Measurements from ENCODE around the gene DPH3. TPM values are rescaled to one million over a fixed set of nuclear protein-coding genes. Genes with fewer than 3 reads are reported as not detected.

DPH3 gene
- total RNA-seq, 4 donors from 2014 or later: 17.8 to 33.8 (median 24.3) TPM

GRCh38 chr3:16231983-16232382 lies 32.8 kb downstream of the DPH3 start:
- H3K9me3 ChIP-seq: no peaks in the 10 kb centered on the region
- DNase-seq: no peak
- H3K4me1 ChIP-seq: no peaks in the 10 kb centered on the region
- no peaks in the 10 kb centered on the region for H3K36me3 ChIP-seq
- TF ChIP-seq POLR2A (IDR thresholded peaks at IDR 0.05) (no peak), CTCF (IDR thresholded peaks at IDR 0.05) (no peak)
- no peaks in the 10 kb centered on the region for H3K27me3 ChIP-seq
- H3K27ac ChIP-seq: no peak overlapping the region
- no peak overlapping the region for H3K4me3 ChIP-seq

GRCh38 chr3:16229681-16230080 lies 35.1 kb downstream of the DPH3 start:
- Histone ChIP-seq H3K4me3 (no peak overlapping the region), H3K4me1 (no peaks in the 10 kb centered on the region), H3K27me3 (no peaks in the 10 kb centered on the region), H3K36me3 (no peaks in the 10 kb centered on the region), H3K9me3 (no peaks in the 10 kb centered on the region), H3K27ac (no peak overlapping the region)
- no peak for TF ChIP-seq CTCF (IDR thresholded peaks at IDR 0.05)
- no peak for DNase-seq

GRCh38 chr3:16227566-16227965 lies 37.2 kb downstream of the DPH3 start:
- H3K27ac ChIP-seq: no peak overlapping the region
- H3K36me3 ChIP-seq: no peaks in the 10 kb centered on the region
- H3K9me3 ChIP-seq: no peaks in the 10 kb centered on the region
- H3K4me1 ChIP-seq: no peaks in the 10 kb centered on the region
- TF ChIP-seq POLR2A (IDR thresholded peaks at IDR 0.05) (no peak), CTCF (IDR thresholded peaks at IDR 0.05) (no peak)
- H3K27me3 ChIP-seq: no peaks in the 10 kb centered on the region
- DNase-seq: no peak
- H3K4me3 ChIP-seq: no peak overlapping the region

GRCh38 chr3:16224325-16224724 lies 40.4 kb downstream of the DPH3 start:
- H3K4me1 ChIP-seq: no peaks in the 10 kb centered on the region
- no peaks in the 10 kb centered on the region for H3K9me3 ChIP-seq
- no peak overlapping the region for H3K27ac ChIP-seq
- H3K4me3 ChIP-seq: no peak overlapping the region
- no peaks in the 10 kb centered on the region for H3K36me3 ChIP-seq
- DNase-seq: no peak
- no peak for TF ChIP-seq CTCF (IDR thresholded peaks at IDR 0.05)
- no peak for TF ChIP-seq POLR2A (IDR thresholded peaks at IDR 0.05)
- no peaks in the 10 kb centered on the region for H3K27me3 ChIP-seq

GRCh38 chr3:16222547-16222946 lies 42.2 kb downstream of the DPH3 start:
- Histone ChIP-seq H3K4me1 (no peaks in the 10 kb centered on the region), H3K36me3 (no peaks in the 10 kb centered on the region), H3K27ac (no peak overlapping the region), H3K27me3 (no peaks in the 10 kb centered on the region), H3K9me3 (no peaks in the 10 kb centered on the region), H3K4me3 (no peak overlapping the region)
- no peak for DNase-seq
- TF ChIP-seq CTCF (IDR thresholded peaks at IDR 0.05) (no peak), POLR2A (IDR thresholded peaks at IDR 0.05) (no peak)

GRCh38 chr3:16221990-16222389 lies 42.8 kb downstream of the DPH3 start:
- no peaks in the 10 kb centered on the region for H3K36me3 ChIP-seq

More at GRCh38 chr3:16221990-16222389, 42.8 kb downstream of the DPH3 start:
- Histone ChIP-seq H3K4me1 (no peaks in the 10 kb centered on the region), H3K4me3 (no peak overlapping the region), H3K27ac (no peak overlapping the region), H3K9me3 (no peaks in the 10 kb centered on the region), H3K27me3 (no peaks in the 10 kb centered on the region)
- TF ChIP-seq POLR2A (IDR thresholded peaks at IDR 0.05): no peak
- TF ChIP-seq CTCF (IDR thresholded peaks at IDR 0.05): no peak
- no peak for DNase-seq
